ENCODE data around the gene TSPAN18. TPM values are rescaled to one million over a fixed set of nuclear protein-coding genes. Genes with fewer than 3 reads are reported as not detected.

The TSPAN18 gene
- total RNA-seq, 2 experiments from 2014 or later, result 1.4 to 2.3 TPM

DNA sequence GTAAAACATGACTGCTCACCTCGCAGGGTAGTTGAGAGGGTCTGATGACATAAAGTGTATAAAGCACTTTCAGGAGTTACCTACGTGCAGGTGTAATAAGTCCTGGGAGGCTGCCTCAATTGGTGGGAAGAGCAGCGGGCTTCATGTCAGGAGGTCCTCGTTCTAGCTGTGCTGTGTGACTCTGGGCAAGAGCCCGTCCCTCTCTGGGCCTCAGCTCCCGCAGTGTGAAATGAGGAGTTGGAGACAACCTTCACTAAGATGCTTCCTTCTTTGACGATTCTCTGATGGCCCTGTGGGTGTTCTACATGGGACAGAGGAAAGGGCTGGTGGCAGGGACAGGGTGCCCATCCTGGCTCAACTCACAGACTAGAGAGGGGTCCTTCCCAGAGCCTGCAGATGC is 166.1 kb downstream of the TSPAN18 start:
- no peak for ATAC-seq
- no peak for DNase-seq
- intact Hi-C loops (cut with DNase I, micrococcal nuclease), result loop anchor here (5.0 to 10.0 kb wide), 4 partner anchors 71 to 608 kb away; no protein-coding TSS in a partner anchor
- H3K9me3 Mint-ChIP-seq (ENCODE audit: low read depth), result peaks cover 1% of the 10 kb centered on the region
- no peaks in the 10 kb centered on the region for H3K36me3 Mint-ChIP-seq (ENCODE audit: low read depth)
- POLR2A ChIA-PET, result no interaction called here
- no peaks in the 10 kb centered on the region for H3K27me3 Mint-ChIP-seq
- H3K4me3 Mint-ChIP-seq, result no peak overlapping the region
- CTCF ChIA-PET, result interaction anchor here (0.9 to 1.4 kb wide), 7 partner anchors 13 to 341 kb away, joined by 3 to 6 read pairs (median 3); no protein-coding TSS in a partner anchor
- H3K4me1 Mint-ChIP-seq, result peaks cover 1% of the 10 kb centered on the region
- no peak overlapping the region for H3K27ac Mint-ChIP-seq

DNA sequence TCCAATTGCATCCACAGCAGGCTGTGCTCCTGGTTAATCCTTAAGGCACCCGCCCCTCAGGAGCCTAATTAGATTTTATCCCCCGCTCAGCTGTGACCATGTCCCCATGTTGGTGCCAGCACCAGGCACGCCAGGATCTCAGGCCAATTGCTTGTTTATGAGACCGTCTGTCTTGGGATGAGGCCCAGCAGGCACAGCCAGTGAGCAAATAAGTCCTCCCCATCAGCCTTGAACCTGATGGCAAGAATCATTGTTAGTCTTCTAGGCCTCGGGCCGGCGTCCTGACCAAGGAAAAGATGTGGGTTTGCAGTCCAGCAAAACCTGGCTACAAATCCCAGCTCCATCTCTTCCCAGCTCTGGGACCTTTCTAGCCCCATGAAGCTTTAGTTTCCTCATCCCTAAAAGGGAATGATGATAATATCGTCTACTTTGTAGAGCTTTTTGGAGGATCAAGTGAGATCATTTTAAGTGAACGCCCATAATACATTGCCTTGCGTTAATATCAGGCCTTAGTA is 166.6 kb downstream of the TSPAN18 start:
- POLR2A ChIA-PET, result no interaction called here
- CTCF ChIA-PET, result interaction anchor here (0.9 to 1.4 kb wide), 7 partner anchors 14 to 341 kb away, joined by 3 to 6 read pairs (median 3); no protein-coding TSS in a partner anchor
- H3K9me3 Mint-ChIP-seq (ENCODE audit: low read depth), result peaks cover 2% of the 10 kb centered on the region
- intact Hi-C loops (cut with DNase I, micrococcal nuclease), result loop anchor here (5.0 to 10.0 kb wide), 4 partner anchors 71 to 609 kb away; no protein-coding TSS in a partner anchor
- DNase-seq (no peak), ATAC-seq (no peak)
- no peaks in the 10 kb centered on the region for H3K36me3 Mint-ChIP-seq (ENCODE audit: low read depth)
- no peaks in the 10 kb centered on the region for H3K27me3 Mint-ChIP-seq
- no peak overlapping the region for H3K4me3 Mint-ChIP-seq
- H3K4me1 Mint-ChIP-seq, result peaks cover 1% of the 10 kb centered on the region
- no peak overlapping the region for H3K27ac Mint-ChIP-seq

DNA sequence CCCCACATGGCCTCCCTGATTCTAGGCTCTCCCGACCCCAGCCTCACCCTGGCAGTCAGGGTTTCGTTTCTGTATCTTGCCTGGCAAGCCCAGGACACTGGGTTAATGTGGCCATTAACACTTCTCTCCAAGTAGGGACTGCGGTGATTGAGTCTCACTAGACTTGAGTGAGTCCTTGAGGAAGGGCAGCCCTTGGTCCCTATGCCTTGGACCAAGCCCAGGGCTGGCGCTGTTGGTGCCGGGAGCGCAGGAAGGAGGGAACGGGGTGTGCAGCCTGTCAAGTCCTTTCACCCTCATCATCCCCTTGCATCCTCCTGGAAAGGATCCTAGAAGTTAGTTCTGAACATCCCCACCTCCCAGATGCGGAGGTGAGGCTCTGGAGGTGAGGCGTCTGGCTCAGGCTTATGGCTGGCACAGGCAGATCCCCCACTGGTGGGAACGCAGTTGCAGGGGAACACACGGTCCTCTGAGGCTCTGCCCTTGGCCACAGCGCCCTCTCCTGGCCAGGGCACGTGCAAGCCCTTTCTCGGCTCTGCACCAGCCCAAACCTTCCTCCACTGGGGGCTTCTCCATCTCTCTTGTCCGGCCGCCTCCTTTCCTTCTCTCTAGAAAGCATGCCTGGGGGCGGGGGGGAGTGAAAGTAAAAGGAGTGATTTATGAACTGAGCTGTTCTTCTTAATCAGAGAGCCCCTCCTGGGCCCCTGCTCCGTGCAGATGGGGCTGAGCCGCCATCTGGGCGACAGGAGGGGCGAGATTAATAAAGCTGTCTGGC is 167.3 kb downstream of the TSPAN18 start:
- POLR2A ChIA-PET, result no interaction called here
- DNase-seq (peak; percentile 79), ATAC-seq (peak; percentile 93)
- Mint-ChIP-seq H3K4me1 (peaks cover 1% of the 10 kb centered on the region), H3K9me3 (ENCODE audit: low read depth) (peaks cover 2% of the 10 kb centered on the region), H3K36me3 (ENCODE audit: low read depth) (no peaks in the 10 kb centered on the region), H3K27ac (no peak overlapping the region), H3K4me3 (no peak overlapping the region), H3K27me3 (no peaks in the 10 kb centered on the region)
- CTCF ChIA-PET, result interaction anchor here (0.7 to 2.1 kb wide), 13 partner anchors 8 to 430 kb away, joined by 3 to 11 read pairs (median 4); no protein-coding TSS in a partner anchor
- intact Hi-C loops (cut with DNase I, micrococcal nuclease), result loop anchor here (1.0 to 10.0 kb wide), 7 partner anchors 72 to 609 kb away; no protein-coding TSS in a partner anchor

DNA sequence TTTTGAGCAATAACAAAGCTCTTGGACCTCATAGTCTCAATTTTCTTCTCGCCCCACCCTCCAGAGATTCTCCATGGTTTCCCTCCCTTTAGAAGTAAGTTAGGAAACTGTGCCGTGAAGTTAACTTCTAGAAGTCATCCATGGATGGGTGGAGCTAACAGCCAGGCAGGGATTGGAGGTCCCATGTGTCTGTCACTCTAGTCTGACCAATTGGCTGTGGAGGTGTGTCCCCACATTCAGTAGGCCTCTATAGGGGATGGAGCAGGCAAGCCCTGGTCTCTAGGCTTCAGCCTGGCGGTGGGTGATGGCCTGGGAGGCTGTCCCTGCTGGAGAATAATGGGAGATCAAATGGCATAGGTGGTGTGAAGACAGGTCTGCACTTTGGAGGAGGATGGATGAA is 173.2 kb downstream of the TSPAN18 start:
- H3K36me3 Mint-ChIP-seq (ENCODE audit: low read depth), result no peaks in the 10 kb centered on the region
- POLR2A ChIA-PET, result no interaction called here
- no peaks in the 10 kb centered on the region for H3K27me3 Mint-ChIP-seq
- ATAC-seq (peak; percentile 85), DNase-seq (peak; percentile 54)
- H3K4me3 Mint-ChIP-seq, result no peak overlapping the region
- peaks cover 2% of the 10 kb centered on the region for H3K9me3 Mint-ChIP-seq (ENCODE audit: low read depth)
- CTCF ChIA-PET, result interaction anchor here (1.2 to 2.1 kb wide), 3 partner anchors 11 to 124 kb away, joined by 3 to 7 read pairs (median 3); no protein-coding TSS in a partner anchor
- H3K4me1 Mint-ChIP-seq, result no peaks in the 10 kb centered on the region
- intact Hi-C loops (cut with DNase I, micrococcal nuclease), result loop anchor here in 1 of 2 experiments (10.0 kb wide), 1 partner anchor 615 kb away; no protein-coding TSS in a partner anchor
- no peak overlapping the region for H3K27ac Mint-ChIP-seq

DNA sequence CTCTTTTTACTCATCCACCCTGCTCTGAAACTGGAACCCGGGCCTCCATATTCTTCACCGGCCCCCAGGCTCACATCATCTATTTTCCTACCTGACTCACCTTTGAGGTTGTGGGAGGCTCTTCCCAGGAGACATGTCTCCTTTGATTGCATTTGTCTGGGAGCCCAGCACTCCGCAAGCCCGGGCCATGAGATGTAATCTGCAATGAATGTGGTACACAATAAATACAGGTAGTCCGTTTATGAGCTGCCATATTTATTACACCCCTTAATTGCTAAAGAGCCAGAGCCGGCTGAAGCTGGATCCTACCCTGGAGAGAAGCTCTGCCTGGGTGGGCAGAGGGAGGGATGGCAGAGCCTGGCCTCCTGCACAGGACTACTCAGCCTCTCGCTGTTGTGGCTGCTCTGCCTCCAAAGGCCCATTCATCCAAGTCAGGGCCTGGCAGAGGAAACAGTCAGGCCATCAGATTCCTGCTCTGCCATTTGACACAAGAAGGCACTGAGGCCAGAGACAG is 174.4 kb downstream of the TSPAN18 start:
- Mint-ChIP-seq H3K4me1 (no peaks in the 10 kb centered on the region), H3K36me3 (ENCODE audit: low read depth) (no peaks in the 10 kb centered on the region), H3K27ac (no peak overlapping the region), H3K27me3 (no peaks in the 10 kb centered on the region), H3K9me3 (ENCODE audit: low read depth) (peaks cover 2% of the 10 kb centered on the region), H3K4me3 (no peak overlapping the region)
- DNase-seq (no peak), ATAC-seq (no peak)
- intact Hi-C loops (cut with DNase I, micrococcal nuclease), result no loop called here
- ChIA-PET CTCF (interaction anchor here (1.2 to 2.1 kb wide), 4 partner anchors 10 to 125 kb away, joined by 3 to 7 read pairs (median 4); no protein-coding TSS in a partner anchor), POLR2A (no interaction called here)

DNA sequence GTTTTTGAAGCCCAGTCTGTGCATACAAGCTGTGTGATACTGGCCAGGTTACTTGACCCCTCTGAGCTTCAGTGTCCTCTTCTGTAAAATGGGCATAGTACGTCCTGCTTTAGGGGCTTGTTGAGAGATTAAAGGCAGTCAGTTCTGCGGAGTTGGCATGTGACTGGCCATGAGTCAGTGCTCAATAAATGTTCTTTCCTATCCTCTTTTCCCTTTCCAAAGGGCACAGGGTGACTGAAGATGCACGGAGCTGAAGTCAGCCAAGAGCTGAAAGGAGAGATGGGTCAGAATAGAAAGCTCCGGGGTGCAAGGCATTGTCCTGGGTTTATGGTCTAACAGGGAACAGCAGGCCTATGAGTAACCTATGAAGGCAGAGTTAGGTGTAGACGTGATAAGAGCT is 175.0 kb downstream of the TSPAN18 start:
- CTCF ChIA-PET, result interaction anchor here (1.7 kb wide), 1 partner anchor 10 kb away, joined by 6 read pairs; no protein-coding TSS in a partner anchor
- Mint-ChIP-seq H3K27me3 (no peaks in the 10 kb centered on the region), H3K4me1 (no peaks in the 10 kb centered on the region), H3K27ac (no peak overlapping the region), H3K4me3 (no peak overlapping the region), H3K36me3 (ENCODE audit: low read depth) (no peaks in the 10 kb centered on the region), H3K9me3 (ENCODE audit: low read depth) (peaks cover 2% of the 10 kb centered on the region)
- DNase-seq (no peak), ATAC-seq (no peak)
- POLR2A ChIA-PET, result no interaction called here
- intact Hi-C loops (cut with DNase I, micrococcal nuclease), result no loop called here

DNA sequence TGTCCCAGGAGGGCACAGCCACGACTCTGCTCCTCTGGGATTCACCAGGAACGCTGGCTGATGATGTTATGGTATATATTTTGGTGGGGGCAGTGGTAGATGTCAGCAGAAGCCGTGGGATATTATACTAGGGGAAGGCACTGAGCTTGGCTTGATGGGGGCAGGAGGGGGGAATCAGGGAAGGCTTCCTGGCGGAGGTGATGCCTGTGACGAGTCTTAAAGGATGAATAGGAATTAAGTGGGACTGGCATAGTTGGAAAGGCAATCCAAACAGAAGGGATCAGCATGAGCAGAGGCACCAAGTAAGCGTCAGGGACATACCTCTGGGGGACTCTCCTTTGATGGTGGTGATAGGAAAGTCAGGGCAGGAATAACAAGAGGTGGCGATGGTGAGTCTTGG is 176.3 kb downstream of the TSPAN18 start:
- H3K27me3 Mint-ChIP-seq, result no peaks in the 10 kb centered on the region
- POLR2A ChIA-PET, result no interaction called here
- no peak overlapping the region for H3K4me3 Mint-ChIP-seq
- H3K27ac Mint-ChIP-seq, result no peak overlapping the region
- intact Hi-C loops (cut with DNase I, micrococcal nuclease), result no loop called here
- H3K36me3 Mint-ChIP-seq (ENCODE audit: low read depth), result no peaks in the 10 kb centered on the region
- no peaks in the 10 kb centered on the region for H3K4me1 Mint-ChIP-seq
- DNase-seq (no peak), ATAC-seq (no peak)
- CTCF ChIA-PET, result interaction anchor here (0.8 kb wide), 1 partner anchor 396 kb away, joined by 3 read pairs; no protein-coding TSS in a partner anchor
- no peaks in the 10 kb centered on the region for H3K9me3 Mint-ChIP-seq (ENCODE audit: low read depth)

DNA sequence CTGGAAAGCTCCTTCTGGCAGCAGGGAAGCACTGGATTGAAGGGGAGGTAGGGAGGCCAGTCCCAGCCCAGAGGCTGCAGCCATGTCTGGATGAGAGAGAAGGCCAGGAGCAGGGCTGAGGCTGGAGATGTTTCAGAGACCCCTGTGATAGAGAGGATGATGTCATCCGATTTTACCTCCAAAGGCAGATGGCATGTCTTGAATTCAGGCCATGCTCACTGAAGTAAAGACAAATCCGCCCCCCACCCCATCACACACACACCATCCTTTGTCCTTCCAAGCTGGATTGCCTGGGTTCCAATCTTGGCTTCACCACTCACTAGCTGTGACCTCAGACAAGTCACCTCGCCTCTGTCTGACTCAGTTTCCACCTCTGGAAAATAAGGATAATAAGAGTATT is 176.8 kb downstream of the TSPAN18 start:
- H3K4me3 Mint-ChIP-seq, result no peak overlapping the region
- intact Hi-C loops (cut with DNase I, micrococcal nuclease), result no loop called here

DNA sequence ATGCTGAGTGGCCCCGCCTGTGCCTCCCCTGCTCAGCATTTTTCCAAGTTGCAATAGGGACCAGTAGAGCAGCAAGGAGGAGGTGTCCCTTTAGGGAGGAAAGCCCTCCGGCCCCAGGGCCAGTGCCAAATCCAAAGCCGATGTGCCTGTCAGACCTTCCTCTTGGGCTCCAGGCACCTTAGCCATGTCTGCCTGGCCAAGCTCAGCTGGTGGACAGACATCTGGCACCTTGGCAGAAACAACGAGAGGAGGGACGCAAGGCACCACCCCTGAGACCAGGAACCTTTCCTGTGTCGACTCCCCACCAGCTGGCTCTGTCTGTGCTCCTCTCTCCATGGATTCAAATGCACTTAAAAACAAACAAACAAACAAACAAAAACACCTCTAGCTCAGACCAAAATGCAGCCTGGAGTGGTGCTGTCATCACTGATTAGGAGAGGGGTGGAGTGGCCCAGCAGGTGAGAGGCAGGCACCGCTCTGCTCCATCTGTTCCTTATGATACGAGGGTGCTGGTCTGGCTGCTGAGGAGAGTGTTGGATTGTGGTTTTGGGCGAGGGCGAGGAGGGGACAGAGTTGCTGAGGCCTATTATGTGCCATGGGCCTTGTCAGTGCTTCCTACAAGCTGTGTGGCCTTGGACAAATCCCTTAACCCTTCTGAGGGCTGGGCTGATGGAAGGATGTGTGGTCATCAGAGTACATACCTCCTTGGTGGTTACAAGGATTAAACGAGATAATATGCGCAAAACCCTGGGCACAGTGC is 177.7 kb downstream of the TSPAN18 start:
- ChIA-PET POLR2A (no interaction called here), CTCF (no interaction called here)
- no peak overlapping the region for H3K27ac Mint-ChIP-seq
- intact Hi-C loops (cut with DNase I, micrococcal nuclease), result no loop called here
- H3K27me3 Mint-ChIP-seq, result no peaks in the 10 kb centered on the region
- DNase-seq, result no peak
- ATAC-seq, result no peak
- H3K36me3 Mint-ChIP-seq (ENCODE audit: low read depth), result no peaks in the 10 kb centered on the region
- H3K4me1 Mint-ChIP-seq, result no peaks in the 10 kb centered on the region
- no peaks in the 10 kb centered on the region for H3K9me3 Mint-ChIP-seq (ENCODE audit: low read depth)
- H3K4me3 Mint-ChIP-seq, result no peak overlapping the region

More for the DNA sequence above, 176.8 kb downstream of the TSPAN18 start:
- no peak for DNase-seq
- Mint-ChIP-seq H3K27me3 (no peaks in the 10 kb centered on the region), H3K27ac (no peak overlapping the region), H3K9me3 (ENCODE audit: low read depth) (no peaks in the 10 kb centered on the region), H3K36me3 (ENCODE audit: low read depth) (no peaks in the 10 kb centered on the region), H3K4me1 (no peaks in the 10 kb centered on the region)
- CTCF ChIA-PET, result no interaction called here
- POLR2A ChIA-PET, result no interaction called here
- no peak for ATAC-seq

DNA sequence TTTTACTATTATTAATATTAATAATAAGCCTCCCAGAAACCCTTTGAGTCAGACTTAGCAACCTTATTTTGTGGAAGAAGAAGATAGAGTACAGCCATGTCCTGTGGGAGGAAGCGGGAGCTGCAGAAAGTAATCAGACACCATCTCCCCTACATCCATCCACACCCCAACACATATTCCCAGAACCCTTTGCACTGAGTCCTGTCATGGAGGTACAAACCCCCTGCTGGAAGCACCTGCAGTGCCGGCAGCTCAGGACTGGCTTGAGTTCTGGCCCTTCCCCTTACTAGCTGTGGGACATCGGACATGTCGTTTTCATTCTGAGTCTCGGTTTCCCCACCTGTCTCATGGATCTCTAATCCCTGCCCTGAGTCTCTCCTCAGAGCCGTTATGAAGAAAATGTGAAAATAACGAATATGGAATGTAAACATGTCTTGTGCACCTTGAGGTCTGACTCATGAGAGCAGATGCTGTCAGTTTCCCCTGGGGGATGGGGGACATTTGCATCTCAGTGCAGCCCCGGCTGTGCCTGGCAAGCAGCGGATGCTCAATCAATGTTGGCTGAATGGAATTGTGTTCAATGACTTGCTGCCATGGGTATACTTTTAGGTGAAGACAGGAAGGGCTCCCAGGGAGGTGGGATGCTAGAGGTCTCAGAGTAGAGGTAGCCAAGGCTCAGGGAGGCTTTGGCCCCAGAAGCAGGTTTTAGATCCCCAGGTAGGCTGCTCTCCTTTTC is 178.5 kb downstream of the TSPAN18 start:
- POLR2A ChIA-PET, result no interaction called here
- no peaks in the 10 kb centered on the region for H3K4me1 Mint-ChIP-seq
- no peak overlapping the region for H3K27ac Mint-ChIP-seq
- CTCF ChIA-PET, result no interaction called here
- DNase-seq, result no peak
- H3K9me3 Mint-ChIP-seq (ENCODE audit: low read depth), result no peaks in the 10 kb centered on the region
- ATAC-seq, result no peak
- H3K36me3 Mint-ChIP-seq (ENCODE audit: low read depth), result no peaks in the 10 kb centered on the region
- no peaks in the 10 kb centered on the region for H3K27me3 Mint-ChIP-seq
- no peak overlapping the region for H3K4me3 Mint-ChIP-seq
- intact Hi-C loops (cut with DNase I, micrococcal nuclease), result no loop called here

DNA sequence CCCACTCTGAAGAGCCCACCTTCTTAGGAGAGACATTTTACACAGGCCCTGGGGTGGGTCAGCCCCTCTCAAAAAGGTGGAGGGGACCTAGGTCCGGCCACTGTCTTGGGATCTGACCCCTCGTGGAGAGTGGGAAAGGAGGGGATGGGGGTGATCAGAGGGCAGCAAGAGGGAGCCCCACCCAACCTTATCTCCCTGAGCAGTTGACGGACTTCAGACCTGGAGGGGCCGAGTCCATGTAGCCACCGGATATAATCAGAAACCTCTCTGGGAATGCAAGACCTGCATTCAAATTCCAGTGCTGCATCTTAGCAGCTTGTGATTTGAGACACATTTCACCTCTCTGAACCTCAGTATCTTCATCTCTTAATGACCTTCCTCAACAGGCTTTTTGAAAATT is 179.9 kb downstream of the TSPAN18 start:
- peaks cover 3% of the 10 kb centered on the region for H3K4me1 Mint-ChIP-seq
- H3K36me3 Mint-ChIP-seq (ENCODE audit: low read depth), result no peaks in the 10 kb centered on the region
- intact Hi-C loops (cut with DNase I, micrococcal nuclease), result no loop called here
- no peaks in the 10 kb centered on the region for H3K9me3 Mint-ChIP-seq (ENCODE audit: low read depth)
- no peaks in the 10 kb centered on the region for H3K27me3 Mint-ChIP-seq
- ATAC-seq (no peak), DNase-seq (no peak)
- POLR2A ChIA-PET, result no interaction called here
- H3K27ac Mint-ChIP-seq, result no peak overlapping the region
- H3K4me3 Mint-ChIP-seq, result no peak overlapping the region
- CTCF ChIA-PET, result interaction anchor here (0.6 to 1.1 kb wide), 3 partner anchors 181 to 385 kb away, joined by 3 to 5 read pairs (median 4); partner anchors contain the start of gene TSPAN18
